CD4-positive, alpha-beta T cell (primary cell): ENCODE results near the gene CDKAL1. TPM values are rescaled to one million over a fixed set of nuclear protein-coding genes. Genes with fewer than 3 reads are reported as not detected.

Experiments
- ATAC-seq: fragments of 200-7000 bp; cut with Tn5 transposase; one replicate; pipeline ENCODE4 v1.10.0; 2022; ENCODE audit warnings: mild to moderate bottlenecking; ENCODE audit not compliant: poor library complexity
- CTCF ChIA-PET: fragments of 350-600 bp; sonication (Branson Sonifier 250); formaldehyde crosslinking; loops from one replicate; lab custom pipeline; 2021; ENCODE audit warnings: antibody characterized with exemption, inconsistent platforms; lab: Charles Lee
- POLR2A ChIA-PET: fragments of 350-600 bp; sonication (Branson Sonifier 250); formaldehyde crosslinking; loops from one replicate; lab custom pipeline; 2021; ENCODE audit warnings: antibody characterized with exemption, inconsistent platforms; lab: Charles Lee
- DNase-seq, 14 experiments: peaks; one replicate each; pipeline ENCODE4 v3.0.0-alpha.2; 2013 to 2020; ENCODE audit warnings: mixed read lengths in 2 of 14
- H3K27ac ChIP-seq, 2 donors: one replicate each; pipeline versions ENCODE4 v1.5.1 to v1.7.0; 2013; ENCODE audit warnings: low read length in 2 of 2, low read depth in 1 of 2, mild to moderate bottlenecking in 1 of 2
- H3K27me3 ChIP-seq, 2 experiments: 1 replicate in 1 of 2; 2 replicates in 1 of 2; pipeline versions ENCODE4 v1.6.1 to v1.7.0; 2013; ENCODE audit warnings: low read length in 2 of 2, control low read depth in 1 of 2, mild to moderate bottlenecking in 1 of 2, moderate library complexity in 1 of 2; ENCODE audit not compliant: insufficient read depth in 2 of 2, control insufficient read depth in 1 of 2
- H3K36me3 ChIP-seq: one replicate; pipeline ENCODE4 v1.6.1; 2013; ENCODE audit warnings: low read length, control low read depth; ENCODE audit not compliant: insufficient read depth
- H3K4me1 ChIP-seq: one replicate; pipeline ENCODE4 v1.6.1; 2013; ENCODE audit warnings: low read length, control low read depth; ENCODE audit not compliant: insufficient read depth
- H3K4me3 ChIP-seq: one replicate; pipeline ENCODE4 v1.5.1; 2013; ENCODE audit warnings: mild to moderate bottlenecking, low read length, moderate library complexity
- H3K9me3 ChIP-seq, 2 experiments: 1 replicate in 1 of 2; 2 replicates in 1 of 2; pipeline versions ENCODE4 v1.6.1 to v1.7.0; 2013; ENCODE audit warnings: low read length in 2 of 2, mild to moderate bottlenecking in 2 of 2, control low read depth in 1 of 2, moderate library complexity in 1 of 2; ENCODE audit not compliant: control insufficient read depth in 1 of 2, insufficient read depth in 1 of 2
- H3K27ac Mint-ChIP-seq: one replicate; pipeline ENCODE4 v1.8.0; 2020; ENCODE audit warnings: mixed read lengths
- H3K27me3 Mint-ChIP-seq: one replicate; pipeline ENCODE4 v1.8.0; 2021; ENCODE audit warnings: mixed read lengths
- H3K36me3 Mint-ChIP-seq: one replicate; pipeline ENCODE4 v1.8.0; 2021; ENCODE audit warnings: low read depth, mixed read lengths
- H3K4me1 Mint-ChIP-seq: one replicate; pipeline ENCODE4 v1.8.0; 2021; ENCODE audit warnings: low read depth, mixed read lengths
- H3K4me3 Mint-ChIP-seq: one replicate; pipeline ENCODE4 v1.8.0; 2020; ENCODE audit warnings: mild to moderate bottlenecking, mixed read lengths
- H3K9me3 Mint-ChIP-seq: one replicate; pipeline ENCODE4 v1.8.0; 2020; ENCODE audit warnings: mixed read lengths
- intact Hi-C, 2 experiments: fragments of 100-400 bp; cut with DNase I in 1 of 2; cut with micrococcal nuclease in 1 of 2; formaldehyde crosslinking; loops; one replicate each; pipeline versions ENCODE4 v1.15.1 to v1.9.0; 2023 to 2025; cut with DNase I, micrococcal nuclease
- total RNA-seq, 174 experiments: library from RNA in 2 of 174; stranded (reverse) in 2 of 174; gene quantifications; one replicate each; pipeline ENCODE4 v1.2.3 and lab custom pipeline; 2021 to 2026
- TF ChIP-seq, protein P1 (sequence below): fragments of 200-600 bp; IDR thresholded peaks from one replicate; pipeline ENCODE4 v1.8.0; 2022; ENCODE audit warnings: antibody characterized with exemption, mild to moderate bottlenecking

CDKAL1 gene
- total RNA-seq, 2 experiments from 2014 or later, result 21.3 to 23.9 TPM

DNA sequence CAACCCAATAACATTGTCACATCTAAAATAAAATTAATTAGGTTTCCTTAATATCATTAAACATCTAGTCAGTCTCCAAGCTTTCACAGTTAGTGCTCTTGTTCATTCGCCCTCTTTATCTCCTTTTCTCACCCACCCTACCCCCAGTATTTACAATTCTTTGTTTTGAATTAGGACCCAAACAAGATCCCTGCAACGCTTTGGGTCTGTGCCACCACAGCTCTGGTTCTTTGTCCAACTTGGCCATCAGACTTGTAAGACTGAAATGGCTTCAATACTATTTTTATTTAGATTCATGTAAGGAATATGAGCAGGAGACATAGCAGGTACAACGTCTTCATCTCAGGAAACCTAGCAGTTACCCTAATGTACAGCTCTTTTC is 276.5 kb downstream of the CDKAL1 start:
- TF ChIP-seq, protein P1, sequence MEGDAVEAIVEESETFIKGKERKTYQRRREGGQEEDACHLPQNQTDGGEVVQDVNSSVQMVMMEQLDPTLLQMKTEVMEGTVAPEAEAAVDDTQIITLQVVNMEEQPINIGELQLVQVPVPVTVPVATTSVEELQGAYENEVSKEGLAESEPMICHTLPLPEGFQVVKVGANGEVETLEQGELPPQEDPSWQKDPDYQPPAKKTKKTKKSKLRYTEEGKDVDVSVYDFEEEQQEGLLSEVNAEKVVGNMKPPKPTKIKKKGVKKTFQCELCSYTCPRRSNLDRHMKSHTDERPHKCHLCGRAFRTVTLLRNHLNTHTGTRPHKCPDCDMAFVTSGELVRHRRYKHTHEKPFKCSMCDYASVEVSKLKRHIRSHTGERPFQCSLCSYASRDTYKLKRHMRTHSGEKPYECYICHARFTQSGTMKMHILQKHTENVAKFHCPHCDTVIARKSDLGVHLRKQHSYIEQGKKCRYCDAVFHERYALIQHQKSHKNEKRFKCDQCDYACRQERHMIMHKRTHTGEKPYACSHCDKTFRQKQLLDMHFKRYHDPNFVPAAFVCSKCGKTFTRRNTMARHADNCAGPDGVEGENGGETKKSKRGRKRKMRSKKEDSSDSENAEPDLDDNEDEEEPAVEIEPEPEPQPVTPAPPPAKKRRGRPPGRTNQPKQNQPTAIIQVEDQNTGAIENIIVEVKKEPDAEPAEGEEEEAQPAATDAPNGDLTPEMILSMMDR, result no peak
- H3K27me3 Mint-ChIP-seq, result no peaks in the 10 kb centered on the region
- H3K27me3 ChIP-seq, result no peaks in the 10 kb centered on the region
- H3K27ac ChIP-seq, result no peak overlapping the region
- intact Hi-C loops, result no loop called here
- no peaks in the 10 kb centered on the region for H3K4me1 ChIP-seq
- ATAC-seq (no peak), DNase-seq (no peak)
- no peak overlapping the region for H3K4me3 Mint-ChIP-seq
- H3K4me3 ChIP-seq, result no peak overlapping the region
- peaks cover 4 to 6% of the 10 kb centered on the region in 2 experiments for H3K9me3 ChIP-seq
- CTCF ChIA-PET, result no interaction called here
- no peaks in the 10 kb centered on the region for H3K36me3 ChIP-seq
- H3K27ac Mint-ChIP-seq, result no peak overlapping the region
- peaks cover 40% of the 10 kb centered on the region for H3K36me3 Mint-ChIP-seq
- peaks cover 5% of the 10 kb centered on the region for H3K4me1 Mint-ChIP-seq
- peaks cover 4% of the 10 kb centered on the region for H3K9me3 Mint-ChIP-seq
- POLR2A ChIA-PET, result no interaction called here

DNA sequence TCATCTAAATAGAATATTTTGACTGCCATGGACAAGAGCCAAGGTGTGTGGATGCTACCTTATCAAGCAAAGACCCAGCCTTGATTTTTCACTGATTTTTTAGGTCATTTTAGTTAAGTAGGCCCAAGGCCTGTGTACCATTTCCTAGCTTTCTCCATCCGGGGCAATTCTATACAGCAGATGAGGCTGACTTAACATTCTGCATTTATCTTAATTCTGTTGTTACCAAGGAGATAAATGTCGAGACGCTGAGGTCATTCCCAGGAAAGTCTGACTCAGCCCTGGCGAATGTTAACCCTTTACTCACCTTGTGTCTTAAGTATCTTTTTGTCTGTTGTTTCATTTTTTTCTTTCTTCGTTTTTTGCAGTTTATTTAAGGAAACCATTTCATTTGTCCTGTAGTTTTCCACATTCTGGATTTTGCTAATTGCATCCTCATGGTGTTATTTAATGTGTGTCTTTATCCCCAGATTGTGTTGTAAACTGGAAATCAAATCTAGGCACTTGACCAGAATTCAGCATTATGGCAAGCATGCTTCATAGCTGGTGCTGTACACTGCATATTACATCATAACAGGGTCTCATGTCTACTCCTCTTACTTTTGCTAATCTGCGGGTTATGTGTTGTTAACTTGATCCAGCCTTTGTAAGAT is 277.0 kb downstream of the CDKAL1 start:
- Mint-ChIP-seq H3K27ac (no peak overlapping the region), H3K4me1 (peaks cover 9% of the 10 kb centered on the region), H3K4me3 (no peak overlapping the region), H3K27me3 (no peaks in the 10 kb centered on the region), H3K9me3 (peaks cover 4% of the 10 kb centered on the region), H3K36me3 (peaks cover 34% of the 10 kb centered on the region)
- intact Hi-C loops, result no loop called here
- TF ChIP-seq, protein P1, result no peak
- CTCF ChIA-PET, result no interaction called here
- H3K27ac ChIP-seq, result no peak overlapping the region
- no peak for ATAC-seq
- H3K4me3 ChIP-seq, result no peak overlapping the region
- H3K4me1 ChIP-seq, result no peaks in the 10 kb centered on the region
- H3K36me3 ChIP-seq, result no peaks in the 10 kb centered on the region
- DNase-seq, result no peak
- POLR2A ChIA-PET, result no interaction called here
- peaks cover 1 to 4% of the 10 kb centered on the region in 2 experiments for H3K9me3 ChIP-seq
- H3K27me3 ChIP-seq, result no peaks in the 10 kb centered on the region

DNA sequence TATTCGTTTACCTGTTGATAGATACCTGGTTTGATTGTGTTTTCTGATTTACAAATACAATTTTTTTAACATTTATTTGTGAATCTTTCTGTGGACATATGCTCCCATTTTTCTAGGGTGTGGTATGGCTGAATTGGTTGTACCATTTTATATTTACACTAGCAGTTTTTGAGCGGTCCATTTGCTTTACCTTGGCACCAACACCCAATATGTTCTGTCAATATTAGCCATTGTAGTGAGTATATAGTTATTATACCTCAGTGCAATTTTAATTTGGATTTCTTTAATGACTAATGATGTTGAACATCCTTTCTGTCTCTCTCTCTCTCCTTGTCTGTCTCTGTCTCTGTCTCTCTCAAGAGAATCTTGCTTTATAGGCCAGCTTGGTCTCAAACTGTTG is 278.5 kb downstream of the CDKAL1 start:
- Histone ChIP-seq H3K9me3 (no peaks in the 10 kb centered on the region), H3K4me1 (no peaks in the 10 kb centered on the region), H3K4me3 (no peak overlapping the region), H3K36me3 (no peaks in the 10 kb centered on the region), H3K27ac (no peak overlapping the region), H3K27me3 (no peaks in the 10 kb centered on the region)
- Mint-ChIP-seq H3K4me3 (no peak overlapping the region), H3K27me3 (no peaks in the 10 kb centered on the region), H3K27ac (no peak overlapping the region), H3K4me1 (peaks cover 9% of the 10 kb centered on the region), H3K36me3 (peaks cover 28% of the 10 kb centered on the region), H3K9me3 (no peaks in the 10 kb centered on the region)
- TF ChIP-seq, protein P1, result no peak
- intact Hi-C loops, result no loop called here
- ATAC-seq, result no peak
- CTCF ChIA-PET, result no interaction called here
- POLR2A ChIA-PET, result no interaction called here
- no peak for DNase-seq
